Esophagus squamous epithelium (tissue), 5 donors: ENCODE data around the gene CUBN. TPM values are rescaled to one million over a fixed set of nuclear protein-coding genes. Genes with fewer than 3 reads are reported as not detected.

ENCODE experiments used
- DNase-seq: peaks from one replicate; lab custom pipeline; 2025; lab: John Stamatoyannopoulos, UW
- H3K27ac ChIP-seq, 4 donors: fragments of 200-600 bp; sonication (generic); one replicate each; pipeline ENCODE4 v1.5.1; 2016 to 2019; ENCODE audit warnings: mild to moderate bottlenecking in 1 of 4
- H3K27me3 ChIP-seq, 4 donors: fragments of 200-600 bp; sonication (generic); 1 replicate in 3 of 4; 2 replicates in 1 of 4; pipeline versions ENCODE4 v1.5.1 to v1.6.0; 2017 to 2021; ENCODE audit warnings: antibody characterized with exemption in 1 of 4
- H3K36me3 ChIP-seq, 3 donors: fragments of 200-600 bp; sonication (generic); one replicate each; pipeline ENCODE4 v1.5.1; 2016 to 2019
- H3K4me1 ChIP-seq, 3 donors: fragments of 200-600 bp; sonication (generic); one replicate each; pipeline ENCODE4 v1.5.1; 2017 to 2019
- H3K4me3 ChIP-seq, 4 donors: fragments of 200-600 bp; sonication (generic); 1 replicate in 3 of 4; 2 replicates in 1 of 4; pipeline ENCODE4 v1.5.1; 2016 to 2019; ENCODE audit warnings: mild to moderate bottlenecking in 2 of 4, moderate library complexity in 1 of 4
- H3K9me3 ChIP-seq, 3 donors: fragments of 200-600 bp; sonication (generic); one replicate each; pipeline ENCODE4 v1.5.1; 2016 to 2019
- CTCF ChIP-seq, 6 experiments: fragments of 450-650 bp in 4 of 6; fragments of 200-600 bp in 2 of 6; sonication (generic) in 2 of 6; IDR thresholded peaks; one replicate each; pipeline ENCODE4 v1.5.1; 2016 to 2019; ENCODE audit warnings: antibody characterized with exemption in 6 of 6, mild to moderate bottlenecking in 4 of 6, moderate library complexity in 4 of 6
- POLR2A ChIP-seq, 4 donors: fragments of 450-650 bp; IDR thresholded peaks; one replicate each; pipeline ENCODE4 v1.6.1; 2017; ENCODE audit warnings: antibody characterized with exemption in 4 of 4, mild to moderate bottlenecking in 4 of 4, moderate library complexity in 3 of 4
- WGBS, 2 donors: methylation state at CpG; one replicate each; pipeline ENCODE4 v1.1.5; 2018; 5-methylcytosine and 5-hydroxymethylcytosine counted together
- intact Hi-C: fragments of 100-400 bp; cut with DNase I; formaldehyde crosslinking; loops from one replicate; pipeline ENCODE4 v1.15.0; 2022
- total RNA-seq, 4 donors: library from RNA; depleted of rRNA; stranded (reverse); fragments of >200 nt; gene quantifications; one replicate each; pipeline ENCODE4 v1.1.0, GENCODE V29; 2016
- donor health status: DM: yes; HTN: yes; CAD: no.

CUBN gene
- total RNA-seq, 4 donors from 2014 or later: 0.15 to 0.83 (median 0.51) TPM

- 80 to 97% methylated on average over 1 of the region's 1 CpG for WGBS, 2 donors
- H3K27ac ChIP-seq: peak overlapping the region in 3 of 4 donors; percentile 8 to 38 (median 30)
- H3K9me3 ChIP-seq: no peaks in the 10 kb centered on the region
- intact Hi-C loops: no loop called here
- no peak for DNase-seq
- H3K36me3 ChIP-seq: no peaks in the 10 kb centered on the region
- no peaks in the 10 kb centered on the region for H3K27me3 ChIP-seq
- peaks cover 0 to 27% (median 4%) of the 10 kb centered on the region in 3 donors for H3K4me1 ChIP-seq
- H3K4me3 ChIP-seq: no peak overlapping the region
- no peak for TF ChIP-seq POLR2A (IDR thresholded peaks at IDR 0.05)
- TF ChIP-seq CTCF (IDR thresholded peaks at IDR 0.05): no peak
Measured at GRCh38 chr10:16944986-16945385, 184.6 kb downstream of the CUBN start.

DNA sequence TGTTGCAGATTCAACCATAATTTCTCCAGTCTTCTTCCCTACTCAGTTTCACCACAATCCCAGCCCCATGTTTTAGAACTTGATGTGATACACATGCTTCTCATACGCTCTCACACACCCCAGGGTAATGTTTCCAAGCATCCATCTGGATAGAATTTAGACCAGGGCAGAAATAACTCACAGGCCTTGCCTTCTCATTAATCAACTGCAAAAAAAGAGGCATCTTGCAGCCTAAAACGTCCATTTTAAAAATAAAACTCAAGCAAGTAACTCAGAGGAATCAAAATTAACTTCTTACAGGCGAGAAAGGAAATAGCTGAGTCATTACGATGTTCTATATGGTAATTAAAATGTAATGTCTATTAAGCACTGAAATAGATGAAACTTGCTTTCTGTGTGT, 185.2 kb downstream of the CUBN start:
- WGBS, 2 donors: 45 to 49% methylated on average over 4 of the region's 4 CpGs
- peaks cover 0 to 27% (median 4%) of the 10 kb centered on the region in 3 donors for H3K4me1 ChIP-seq
- no peak for DNase-seq
- H3K9me3 ChIP-seq: no peaks in the 10 kb centered on the region
- no peak for TF ChIP-seq POLR2A (IDR thresholded peaks at IDR 0.05)
- TF ChIP-seq CTCF (IDR thresholded peaks at IDR 0.05): no peak
- no peaks in the 10 kb centered on the region for H3K36me3 ChIP-seq
- intact Hi-C loops: no loop called here
- no peak overlapping the region for H3K4me3 ChIP-seq
- H3K27me3 ChIP-seq: no peaks in the 10 kb centered on the region
- peak overlapping the region in 3 of 4 donors; percentile 8 to 38 (median 30) for H3K27ac ChIP-seq

DNA sequence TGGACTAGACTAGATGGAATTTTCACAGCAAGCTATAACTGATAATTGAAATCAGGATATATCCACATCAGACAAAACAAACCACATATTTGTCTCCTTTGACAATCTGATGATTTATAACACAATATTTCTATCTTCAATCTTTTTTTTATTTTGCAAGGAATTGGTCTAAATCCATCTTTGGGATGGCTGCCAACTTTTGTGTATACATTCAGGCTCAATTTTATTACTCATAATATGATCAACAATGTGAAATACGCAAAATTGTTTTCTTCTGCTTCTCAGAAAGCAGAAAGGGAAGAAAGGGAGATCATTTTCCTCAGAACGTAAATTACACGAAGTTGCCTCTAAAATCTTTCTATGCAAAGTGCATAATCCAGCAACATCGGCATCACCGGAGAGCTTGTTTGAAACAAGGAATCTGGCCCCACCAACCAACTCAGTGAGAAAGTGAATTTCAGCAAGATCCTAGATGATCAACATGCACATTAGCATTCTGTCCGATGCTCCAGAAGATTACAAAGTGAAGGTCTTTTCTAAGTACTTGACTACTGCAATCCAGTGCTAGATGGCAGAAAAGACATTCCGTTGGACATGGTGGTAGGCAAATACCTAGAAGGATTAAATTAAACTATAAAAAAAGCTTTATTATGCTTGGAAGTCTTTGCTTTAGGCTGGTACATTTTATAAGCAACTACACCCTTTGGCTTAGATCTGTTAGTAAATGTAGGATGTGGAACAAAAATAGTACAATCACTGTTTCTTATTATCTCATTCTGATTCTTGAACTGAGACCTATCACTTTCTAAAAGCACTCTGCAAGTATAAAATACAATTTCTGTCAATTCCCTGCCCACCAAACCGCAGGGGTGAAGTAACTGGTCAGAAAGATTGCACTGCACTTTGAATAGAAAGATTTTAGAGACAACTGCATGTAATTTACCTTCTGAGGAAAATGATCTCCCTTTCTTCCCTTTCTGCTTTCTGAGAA, 186.0 kb downstream of the CUBN start:
- Histone ChIP-seq H3K9me3 (no peaks in the 10 kb centered on the region), H3K36me3 (no peaks in the 10 kb centered on the region), H3K27ac (peak overlapping the region in 3 of 4 donors; percentile 8 to 38 (median 30)), H3K27me3 (no peaks in the 10 kb centered on the region), H3K4me3 (no peak overlapping the region), H3K4me1 (peaks cover 0 to 27% (median 4%) of the 10 kb centered on the region in 3 donors)
- TF ChIP-seq CTCF (IDR thresholded peaks at IDR 0.05) (no peak), POLR2A (IDR thresholded peaks at IDR 0.05) (no peak)
- no peak for DNase-seq
- intact Hi-C loops: no loop called here
- 57 to 65% methylated on average over 8 of the region's 8 CpGs for WGBS, 2 donors

DNA sequence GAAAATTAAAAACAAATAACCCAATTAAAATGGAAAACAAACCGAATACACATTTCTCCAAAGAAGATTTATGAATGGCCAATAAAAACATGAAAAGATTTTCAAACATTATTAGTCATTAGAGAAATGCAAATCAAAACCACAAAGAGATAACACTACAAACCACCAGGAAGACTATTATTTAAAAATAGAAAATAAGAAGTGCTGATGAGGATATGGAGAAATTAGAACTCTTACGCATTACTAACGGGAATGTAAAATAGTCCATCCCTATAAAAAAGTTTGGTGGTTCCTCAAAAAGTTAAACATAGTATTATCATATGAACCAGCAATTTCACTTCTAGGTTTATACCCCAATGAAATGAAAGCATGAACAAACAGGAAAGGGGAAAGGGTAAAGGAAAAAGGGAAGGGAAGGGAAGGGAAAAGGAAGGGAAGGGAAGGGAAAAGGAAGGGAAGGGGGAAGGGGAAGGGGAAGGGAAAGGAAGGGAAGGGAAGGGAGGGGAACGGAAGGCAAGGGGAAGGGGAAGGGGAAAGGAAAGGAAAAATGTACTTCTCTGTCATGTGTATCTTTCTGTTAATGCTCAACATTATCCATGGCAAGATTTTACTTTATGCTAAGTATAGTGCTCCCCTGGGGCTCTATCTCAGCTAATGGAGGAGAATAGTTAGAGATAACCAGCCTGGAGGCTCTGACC, 187.1 kb downstream of the CUBN start:
- TF ChIP-seq POLR2A (IDR thresholded peaks at IDR 0.05) (no peak), CTCF (IDR thresholded peaks at IDR 0.05) (no peak)
- no peak overlapping the region for H3K4me3 ChIP-seq
- H3K36me3 ChIP-seq: no peaks in the 10 kb centered on the region
- no peak for DNase-seq
- 63 to 81% methylated on average over 4 of the region's 4 CpGs for WGBS, 2 donors
- H3K27me3 ChIP-seq: no peaks in the 10 kb centered on the region
- peaks cover 0 to 27% (median 4%) of the 10 kb centered on the region in 3 donors for H3K4me1 ChIP-seq
- no peaks in the 10 kb centered on the region for H3K9me3 ChIP-seq
- intact Hi-C loops: no loop called here
- peak overlapping the region in 1 of 4 donors; percentile 30 for H3K27ac ChIP-seq
